MM.1S (cell line): Measurements from ENCODE around the gene GNPDA1.
"Not testable (repeated sequence)": the region's sequence is repeated elsewhere in the genome, so short reads cannot be mapped to it uniquely, and the experiment has no call there.

Experiments used
- DNase-seq: peaks from one replicate; pipeline ENCODE4 v3.0.0-alpha.2; 2015
- H2AFZ ChIP-seq: fragments of 300-600 bp; sonication (generic); 2 replicates; pipeline ENCODE4 v1.6.0; 2016; ENCODE audit warnings: antibody characterized with exemption, low read length
- H3F3A ChIP-seq: fragments of 300-600 bp; sonication (generic); 2 replicates; pipeline ENCODE4 v1.6.1; 2016; ENCODE audit warnings: mild to moderate bottlenecking, antibody characterized with exemption, low read length, moderate library complexity, mixed read lengths; ENCODE audit not compliant: insufficient read depth
- H3K27ac ChIP-seq: fragments of 300-600 bp; sonication (generic); 2 replicates; pipeline ENCODE4 v1.5.1; 2016; ENCODE audit warnings: mild to moderate bottlenecking, low read length
- H3K27me3 ChIP-seq: fragments of 300-600 bp; sonication (generic); replicated peaks from 2 replicates; pipeline ENCODE4 v1.6.0; 2016; ENCODE audit warnings: low read length; ENCODE audit not compliant: insufficient read depth
- H3K36me3 ChIP-seq: fragments of 300-600 bp; sonication (generic); replicated peaks from 2 replicates; pipeline ENCODE4 v1.6.1; 2016; ENCODE audit warnings: mild to moderate bottlenecking, low read length, mixed read lengths; ENCODE audit not compliant: insufficient read depth
- H3K4me1 ChIP-seq: fragments of 300-600 bp; sonication (generic); 2 replicates; pipeline ENCODE4 v1.6.1; 2016; ENCODE audit warnings: low read length, mixed read lengths
- H3K4me2 ChIP-seq: fragments of 300-600 bp; sonication (generic); 2 replicates; pipeline ENCODE4 v1.6.0; 2016; ENCODE audit warnings: low read depth, low read length
- H3K4me3 ChIP-seq: fragments of 300-600 bp; sonication (generic); 2 replicates; pipeline ENCODE4 v1.5.1; 2016; ENCODE audit warnings: low read length, mixed read lengths
- H3K79me2 ChIP-seq: fragments of 300-600 bp; sonication (generic); 2 replicates; pipeline ENCODE4 v1.6.1; 2016; ENCODE audit warnings: mixed run types, low read length, mixed read lengths
- H3K9ac ChIP-seq: fragments of 300-600 bp; sonication (generic); 2 replicates; pipeline ENCODE4 v1.6.1; 2016; ENCODE audit warnings: low read length, mixed read lengths
- H3K9me2 ChIP-seq: fragments of 300-600 bp; sonication (generic); replicated peaks from 2 replicates; pipeline ENCODE4 v1.6.1; 2016; ENCODE audit warnings: mild to moderate bottlenecking, low read length, mixed read lengths; ENCODE audit not compliant: insufficient read depth
- H3K9me3 ChIP-seq: fragments of 300-600 bp; sonication (generic); replicated peaks from 2 replicates; pipeline ENCODE4 v1.6.1; 2016; ENCODE audit warnings: mild to moderate bottlenecking, low read length, mixed read lengths; ENCODE audit not compliant: insufficient read depth
- H4K20me1 ChIP-seq: fragments of 300-600 bp; sonication (generic); 2 replicates; pipeline ENCODE4 v1.6.1; 2016; ENCODE audit warnings: mild to moderate bottlenecking, low read length, moderate library complexity, mixed read lengths; ENCODE audit not compliant: insufficient read depth
- EZH2 ChIP-seq: fragments of 300-600 bp; sonication (generic); optimal IDR thresholded peaks from 2 replicates; pipeline ENCODE3; 2017; ENCODE audit warnings: low read depth, mild to moderate bottlenecking, antibody characterized with exemption, low read length, mixed read lengths
- EZH2phosphoT487 ChIP-seq: fragments of 300-600 bp; sonication (generic); IDR thresholded peaks from 2 replicates; pipeline ENCODE4 v1.6.1; 2018; ENCODE audit warnings: antibody characterized with exemption, low read length
- TF ChIP-seq, protein P1 (sequence below): fragments of 300-600 bp; sonication (generic); IDR thresholded peaks from 2 replicates; pipeline ENCODE4 v1.5.1; 2016; ENCODE audit warnings: antibody characterized with exemption, low read length, mixed read lengths

GNPDA1 gene

DNA sequence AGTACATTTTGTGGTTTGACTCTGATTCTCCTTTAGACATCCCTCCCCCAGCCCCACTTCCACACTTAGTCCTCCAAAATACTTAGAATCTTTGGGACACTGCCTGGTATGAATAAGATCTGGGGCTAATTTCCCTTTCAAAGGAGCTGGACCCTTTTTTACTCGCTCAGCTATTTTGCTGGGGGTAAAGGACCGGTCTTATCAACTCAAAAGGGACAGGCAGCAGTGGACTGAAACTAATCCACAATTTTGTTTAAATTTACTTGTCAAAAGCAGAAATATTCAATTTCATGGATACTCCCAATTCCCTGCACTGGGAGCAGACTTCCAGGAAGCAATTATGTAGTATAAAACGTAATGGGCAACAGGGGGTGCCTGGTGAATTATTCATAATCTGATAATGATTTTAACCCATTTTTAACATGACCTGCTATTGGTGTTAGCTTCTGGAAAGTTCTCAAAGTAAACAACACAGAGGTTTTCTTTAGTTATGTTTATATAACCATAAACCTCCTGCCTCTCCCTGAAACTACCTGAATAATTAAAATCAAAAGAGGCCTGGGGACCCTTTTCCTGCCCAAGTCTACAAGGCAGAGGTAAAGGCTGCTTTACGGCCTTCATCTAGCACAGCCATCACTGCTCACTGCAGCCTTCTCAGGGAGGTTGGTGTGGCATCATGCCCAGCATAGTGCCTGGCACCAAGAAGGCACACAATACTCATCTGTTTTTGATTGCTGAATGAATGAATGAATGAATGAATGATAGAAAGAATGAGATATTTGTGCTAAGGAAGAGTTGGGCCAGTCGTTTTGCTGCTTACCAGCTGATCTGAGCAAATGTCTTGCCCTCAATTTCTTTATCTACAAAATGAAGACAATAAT lies 44.2 kb upstream of the GNPDA1 start:
- Histone ChIP-seq H3F3A (no peaks in the 10 kb centered on the region), H3K4me3 (no peak overlapping the region), H3K9ac (no peak overlapping the region), H3K27ac (no peak overlapping the region), H3K9me2 (no peaks in the 10 kb centered on the region), H2AFZ (no peak overlapping the region), H4K20me1 (no peaks in the 10 kb centered on the region), H3K4me2 (no peak overlapping the region), H3K79me2 (no peaks in the 10 kb centered on the region), H3K27me3 (no peaks in the 10 kb centered on the region), H3K9me3 (no peaks in the 10 kb centered on the region), H3K36me3 (no peaks in the 10 kb centered on the region), H3K4me1 (no peaks in the 10 kb centered on the region)
- DNase-seq = no peak
- TF ChIP-seq EZH2phosphoT487 (no peak), EZH2 (no peak)
- TF ChIP-seq, protein P1, sequence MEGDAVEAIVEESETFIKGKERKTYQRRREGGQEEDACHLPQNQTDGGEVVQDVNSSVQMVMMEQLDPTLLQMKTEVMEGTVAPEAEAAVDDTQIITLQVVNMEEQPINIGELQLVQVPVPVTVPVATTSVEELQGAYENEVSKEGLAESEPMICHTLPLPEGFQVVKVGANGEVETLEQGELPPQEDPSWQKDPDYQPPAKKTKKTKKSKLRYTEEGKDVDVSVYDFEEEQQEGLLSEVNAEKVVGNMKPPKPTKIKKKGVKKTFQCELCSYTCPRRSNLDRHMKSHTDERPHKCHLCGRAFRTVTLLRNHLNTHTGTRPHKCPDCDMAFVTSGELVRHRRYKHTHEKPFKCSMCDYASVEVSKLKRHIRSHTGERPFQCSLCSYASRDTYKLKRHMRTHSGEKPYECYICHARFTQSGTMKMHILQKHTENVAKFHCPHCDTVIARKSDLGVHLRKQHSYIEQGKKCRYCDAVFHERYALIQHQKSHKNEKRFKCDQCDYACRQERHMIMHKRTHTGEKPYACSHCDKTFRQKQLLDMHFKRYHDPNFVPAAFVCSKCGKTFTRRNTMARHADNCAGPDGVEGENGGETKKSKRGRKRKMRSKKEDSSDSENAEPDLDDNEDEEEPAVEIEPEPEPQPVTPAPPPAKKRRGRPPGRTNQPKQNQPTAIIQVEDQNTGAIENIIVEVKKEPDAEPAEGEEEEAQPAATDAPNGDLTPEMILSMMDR = no peak

DNA sequence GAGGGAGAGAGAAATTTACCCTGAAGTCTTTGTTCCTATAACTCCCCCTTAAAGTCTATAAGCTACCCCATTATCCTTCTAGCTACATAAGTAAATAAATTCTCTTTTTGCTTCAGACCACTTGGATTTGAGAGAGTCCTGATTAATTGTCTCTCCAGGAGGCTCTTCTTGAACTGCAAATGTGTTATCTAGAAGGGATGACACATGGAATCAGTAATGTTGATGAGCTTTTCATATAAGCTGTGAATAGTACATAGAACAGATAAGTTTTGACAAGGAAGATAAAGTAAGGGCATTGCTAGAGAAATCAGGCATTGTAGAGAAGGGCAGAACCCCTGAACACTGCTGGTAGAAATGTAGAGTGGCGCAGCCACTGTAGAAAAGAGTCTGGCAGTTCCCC lies 42.5 kb upstream of the GNPDA1 start:
- no peaks in the 10 kb centered on the region for H3K36me3 ChIP-seq
- H3K79me2 ChIP-seq = no peaks in the 10 kb centered on the region
- H3K27ac ChIP-seq = no peak overlapping the region
- H3K4me3 ChIP-seq = no peak overlapping the region
- H3K27me3 ChIP-seq = no peaks in the 10 kb centered on the region
- no peak overlapping the region for H2AFZ ChIP-seq
- no peaks in the 10 kb centered on the region for H3F3A ChIP-seq
- H3K9ac ChIP-seq = no peak overlapping the region
- no peaks in the 10 kb centered on the region for H4K20me1 ChIP-seq
- no peak overlapping the region for H3K4me2 ChIP-seq
- H3K4me1 ChIP-seq = no peaks in the 10 kb centered on the region
- no peaks in the 10 kb centered on the region for H3K9me2 ChIP-seq
- no peaks in the 10 kb centered on the region for H3K9me3 ChIP-seq
- TF ChIP-seq EZH2phosphoT487 = no peak
- DNase-seq = no peak

DNA sequence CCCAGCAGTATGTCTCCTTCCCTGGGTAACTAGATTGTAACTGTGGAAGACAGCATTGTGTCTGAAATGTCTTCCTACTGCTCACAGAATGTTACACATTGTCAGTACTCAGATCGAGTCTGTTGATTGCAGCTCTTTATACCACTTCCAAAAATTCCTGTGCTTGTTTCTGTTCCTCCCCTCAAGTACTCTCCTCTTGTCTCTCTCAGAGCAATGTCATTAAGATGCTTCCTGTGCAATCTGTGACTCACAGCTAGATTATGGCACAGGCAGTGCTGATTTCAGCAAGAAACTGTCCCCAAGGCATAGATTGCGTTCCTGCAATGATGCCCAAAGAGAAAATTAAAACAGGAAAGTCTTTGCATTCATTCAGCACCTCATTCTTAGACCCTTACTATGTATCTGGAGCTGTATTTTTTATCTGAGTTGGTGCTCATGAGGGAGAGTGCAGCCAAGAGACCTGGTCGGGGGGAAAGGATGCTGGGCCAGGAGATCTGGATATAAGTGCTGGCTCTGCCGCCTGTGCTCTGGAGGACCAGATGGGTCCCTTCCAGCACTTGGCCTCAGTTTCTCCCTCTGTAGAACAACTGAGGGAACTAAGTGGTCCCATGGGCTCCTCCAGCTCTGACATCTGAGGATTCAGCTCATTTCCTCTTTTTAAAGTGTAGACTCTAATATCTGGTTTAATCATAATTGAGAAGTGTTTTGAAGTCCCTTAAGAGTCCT lies 40.8 kb upstream of the GNPDA1 start:
- H3K79me2 ChIP-seq = no peaks in the 10 kb centered on the region
- no peak overlapping the region for H3K9ac ChIP-seq
- no peak overlapping the region for H3K27ac ChIP-seq
- H3K9me3 ChIP-seq = no peaks in the 10 kb centered on the region
- no peak overlapping the region for H2AFZ ChIP-seq
- no peak overlapping the region for H3K4me2 ChIP-seq
- H3K27me3 ChIP-seq = no peaks in the 10 kb centered on the region
- H3K9me2 ChIP-seq = no peaks in the 10 kb centered on the region
- no peaks in the 10 kb centered on the region for H3F3A ChIP-seq
- H3K4me3 ChIP-seq = no peak overlapping the region
- no peaks in the 10 kb centered on the region for H4K20me1 ChIP-seq
- no peak for DNase-seq
- TF ChIP-seq, protein P1 = no peak
- no peak for TF ChIP-seq EZH2phosphoT487
- TF ChIP-seq EZH2 = no peak
- H3K4me1 ChIP-seq = no peaks in the 10 kb centered on the region
- no peaks in the 10 kb centered on the region for H3K36me3 ChIP-seq

DNA sequence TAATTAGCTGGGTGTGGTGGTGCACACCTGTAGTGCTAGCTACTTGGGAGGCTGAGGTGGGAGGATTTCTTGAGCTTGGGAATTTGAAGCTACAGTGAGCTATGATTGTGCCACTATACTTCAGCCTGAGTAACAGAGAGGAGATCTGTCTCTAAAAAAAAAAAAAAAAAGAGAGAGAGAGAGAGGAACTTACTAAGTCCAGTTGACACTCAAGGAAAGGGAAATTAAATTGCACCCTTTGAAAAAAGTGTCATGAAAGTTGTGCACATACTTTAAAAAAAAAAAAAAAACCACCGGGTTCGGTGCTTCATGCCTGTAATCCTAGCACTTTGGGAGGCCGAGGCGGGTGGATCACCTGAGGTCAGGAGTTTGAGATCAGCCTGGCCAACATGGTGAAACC lies 39.2 kb upstream of the GNPDA1 start:
- not testable (repeated sequence) for H3K4me3 ChIP-seq, H3K36me3 ChIP-seq, H3K27me3 ChIP-seq, H2AFZ ChIP-seq, H3K4me1 ChIP-seq, H3K9me2 ChIP-seq, H3K9me3 ChIP-seq, H3F3A ChIP-seq, H4K20me1 ChIP-seq, H3K79me2 ChIP-seq, H3K9ac ChIP-seq, H3K27ac ChIP-seq, H3K4me2 ChIP-seq, DNase-seq
